Measurements from ENCODE around the gene ATE1.

Gene ATE1

GRCh38 chr10:121823993-121824463, 103.8 kb downstream of the ATE1 start:
- no peak for TF ChIP-seq TAF1 (IDR thresholded peaks at IDR 0.05; ENCODE audit: borderline replicate concordance, insufficient read depth, low read length)
- no peak for TF ChIP-seq FOXP2 (optimal IDR thresholded peaks at IDR 0.05; ENCODE audit: borderline replicate concordance, extremely low read depth, extremely low read length, insufficient read depth)
- TF ChIP-seq SIN3A (IDR thresholded peaks at IDR 0.05; ENCODE audit: borderline replicate concordance, insufficient read depth, low read length) = no peak
- TF ChIP-seq POLR2AphosphoS5 (IDR thresholded peaks at IDR 0.05; ENCODE audit: low read depth, low read length) = no peak
- TF ChIP-seq REST (IDR thresholded peaks at IDR 0.05; ENCODE audit: insufficient read depth in 1 of 2, low read depth in 2 of 2, low read length in 2 of 2) = no peak

GRCh38 chr10:121822724-121823123, 105.1 kb downstream of the ATE1 start:
- no peak for TF ChIP-seq REST (IDR thresholded peaks at IDR 0.05; ENCODE audit: insufficient read depth in 1 of 2, low read depth in 2 of 2, low read length in 2 of 2)
- no peak for TF ChIP-seq SIN3A (IDR thresholded peaks at IDR 0.05; ENCODE audit: borderline replicate concordance, insufficient read depth, low read length)
- no peak for TF ChIP-seq FOXP2 (optimal IDR thresholded peaks at IDR 0.05; ENCODE audit: borderline replicate concordance, extremely low read depth, extremely low read length, insufficient read depth)
- TF ChIP-seq TAF1 (IDR thresholded peaks at IDR 0.05; ENCODE audit: borderline replicate concordance, insufficient read depth, low read length) = no peak
- TF ChIP-seq POLR2AphosphoS5 (IDR thresholded peaks at IDR 0.05; ENCODE audit: low read depth, low read length) = no peak

- no peak for TF ChIP-seq SIN3A (IDR thresholded peaks at IDR 0.05; ENCODE audit: borderline replicate concordance, insufficient read depth, low read length)
- no peak for TF ChIP-seq POLR2AphosphoS5 (IDR thresholded peaks at IDR 0.05; ENCODE audit: low read depth, low read length)
- no peak for TF ChIP-seq FOXP2 (optimal IDR thresholded peaks at IDR 0.05; ENCODE audit: borderline replicate concordance, extremely low read depth, extremely low read length, insufficient read depth)
- TF ChIP-seq TAF1 (IDR thresholded peaks at IDR 0.05; ENCODE audit: borderline replicate concordance, insufficient read depth, low read length) = no peak
- no peak for TF ChIP-seq REST (IDR thresholded peaks at IDR 0.05; ENCODE audit: insufficient read depth in 1 of 2, low read depth in 2 of 2, low read length in 2 of 2)
Measured at GRCh38 chr10:121822180-121822579, 105.7 kb downstream of the ATE1 start.

- TF ChIP-seq SIN3A (IDR thresholded peaks at IDR 0.05; ENCODE audit: borderline replicate concordance, insufficient read depth, low read length) (no peak), FOXP2 (optimal IDR thresholded peaks at IDR 0.05; ENCODE audit: borderline replicate concordance, extremely low read depth, extremely low read length, insufficient read depth) (no peak), REST (IDR thresholded peaks at IDR 0.05; ENCODE audit: insufficient read depth in 1 of 2, low read depth in 2 of 2, low read length in 2 of 2) (no peak), TAF1 (IDR thresholded peaks at IDR 0.05; ENCODE audit: borderline replicate concordance, insufficient read depth, low read length) (no peak), POLR2AphosphoS5 (IDR thresholded peaks at IDR 0.05; ENCODE audit: low read depth, low read length) (no peak)
Measured at GRCh38 chr10:121819049-121819448, 108.8 kb downstream of the ATE1 start.

GRCh38 chr10:121818599-121818998, 109.2 kb downstream of the ATE1 start:
- TF ChIP-seq FOXP2 (optimal IDR thresholded peaks at IDR 0.05; ENCODE audit: borderline replicate concordance, extremely low read depth, extremely low read length, insufficient read depth) = no peak
- TF ChIP-seq SIN3A (IDR thresholded peaks at IDR 0.05; ENCODE audit: borderline replicate concordance, insufficient read depth, low read length) = no peak
